M059J (cell line): ENCODE results near the gene PDE3B. TPM values are rescaled to one million over a fixed set of nuclear protein-coding genes. Genes with fewer than 3 reads are reported as not detected.

Source experiments
- total RNA-seq: library from RNA; depleted of rRNA; stranded (reverse); fragments of >200 nt; shearing (Covaris generic); gene quantifications from 2 replicates; pipeline ENCODE4 v1.2.3, GENCODE V29; 2014; rRNA removed

The PDE3B gene
- total RNA-seq, 1 experiment from 2014 or later: not detected

Other genes starting within 250 kb of the PDE3B start
- gene COPB1, start 144.0 kb upstream of the PDE3B start, total RNA-seq: 263 and 357 TPM in 2 replicates
- 344 and 357 TPM in 2 replicates for gene PSMA1, start 123.4 kb upstream of the PDE3B start, total RNA-seq
- 6.9 and 7.8 TPM in 2 replicates for gene CYP2R1, start 248.4 kb downstream of the PDE3B start, total RNA-seq